Neuron (in vitro differentiated cells): ENCODE results near the gene WNT2.
A peak's percentile ranks its signal among the peaks of the same experiment; 100 is the strongest.

Experiments used
- H2AFZ ChIP-seq: one replicate; pipeline ENCODE4 v1.6.1; 2013; ENCODE audit warnings: low read depth, mild to moderate bottlenecking, inconsistent platforms, low read length, moderate library complexity
- H3K27me3 ChIP-seq: one replicate; pipeline ENCODE4 v1.6.1; 2013; ENCODE audit warnings: low read length; ENCODE audit not compliant: insufficient read depth
- H3K36me3 ChIP-seq: one replicate; pipeline ENCODE4 v1.6.1; 2013; ENCODE audit warnings: low read length; ENCODE audit not compliant: insufficient read depth
- H3K4me1 ChIP-seq: one replicate; pipeline ENCODE4 v1.6.1; 2013; ENCODE audit warnings: low read length; ENCODE audit not compliant: insufficient read depth
- H3K4me3 ChIP-seq: 2 replicates; pipeline ENCODE4 v1.5.1; 2013; ENCODE audit warnings: mild to moderate bottlenecking, low read length, moderate library complexity
- H3K9me3 ChIP-seq: one replicate; pipeline ENCODE4 v1.6.1; 2013; ENCODE audit warnings: low read length

Gene WNT2

GRCh38 chr7:117322741-117323304 is at the start of gene WNT2:
WNT2 (minus strand) TSS chr7:117323058; CDS start chr7:117322989, 69 bp downstream.
- no peaks in the 10 kb centered on the region for H3K36me3 ChIP-seq
- peak within 1 kb of the TSS; percentile 41 for H3K4me3 ChIP-seq
- H3K27me3 ChIP-seq = peaks cover 78% of the 10 kb centered on the region

GRCh38 chr7:117372073-117372472 is 49.2 kb upstream of the WNT2 start:
- Histone ChIP-seq H3K4me3 (no peak overlapping the region), H3K27me3 (no peaks in the 10 kb centered on the region), H2AFZ (no peak overlapping the region), H3K36me3 (no peaks in the 10 kb centered on the region), H3K9me3 (no peaks in the 10 kb centered on the region), H3K4me1 (no peaks in the 10 kb centered on the region)

More at GRCh38 chr7:117322741-117323304, at the start of gene WNT2:
- Histone ChIP-seq H3K4me1 (peaks cover 22% of the 10 kb centered on the region), H3K9me3 (no peaks in the 10 kb centered on the region), H2AFZ (peak within 1 kb of the TSS; percentile 80)

- H3K36me3 ChIP-seq = no peaks in the 10 kb centered on the region
- no peaks in the 10 kb centered on the region for H3K9me3 ChIP-seq
- H3K4me1 ChIP-seq = no peaks in the 10 kb centered on the region
- H3K4me3 ChIP-seq = no peak overlapping the region
- no peak overlapping the region for H2AFZ ChIP-seq
- H3K27me3 ChIP-seq = no peaks in the 10 kb centered on the region
These were observed 41.7 kb upstream of the WNT2 start for GRCh38 chr7:117364339-117365080.

GRCh38 chr7:117362294-117362888 is 39.5 kb upstream of the WNT2 start:
- Histone ChIP-seq H3K36me3 (no peaks in the 10 kb centered on the region), H3K4me1 (no peaks in the 10 kb centered on the region), H3K9me3 (no peaks in the 10 kb centered on the region), H3K4me3 (no peak overlapping the region), H3K27me3 (no peaks in the 10 kb centered on the region), H2AFZ (no peak overlapping the region)

- Histone ChIP-seq H3K4me3 (no peak overlapping the region), H3K36me3 (no peaks in the 10 kb centered on the region), H3K27me3 (no peaks in the 10 kb centered on the region), H2AFZ (no peak overlapping the region), H3K9me3 (no peaks in the 10 kb centered on the region), H3K4me1 (no peaks in the 10 kb centered on the region)
These were observed 27.2 kb upstream of the WNT2 start for GRCh38 chr7:117350027-117350426.

- Histone ChIP-seq H3K4me3 (no peak overlapping the region), H3K36me3 (no peaks in the 10 kb centered on the region), H3K4me1 (no peaks in the 10 kb centered on the region), H2AFZ (no peak overlapping the region), H3K27me3 (no peaks in the 10 kb centered on the region), H3K9me3 (no peaks in the 10 kb centered on the region)
These were observed 26.7 kb upstream of the WNT2 start for GRCh38 chr7:117349570-117349969.

GRCh38 chr7:117347962-117348672 is 25.3 kb upstream of the WNT2 start:
- Histone ChIP-seq H3K36me3 (no peaks in the 10 kb centered on the region), H3K9me3 (no peaks in the 10 kb centered on the region), H3K4me3 (no peak overlapping the region), H3K27me3 (no peaks in the 10 kb centered on the region), H3K4me1 (no peaks in the 10 kb centered on the region), H2AFZ (no peak overlapping the region)

GRCh38 chr7:117347480-117347879 is 24.6 kb upstream of the WNT2 start:
- no peaks in the 10 kb centered on the region for H3K4me1 ChIP-seq
- no peaks in the 10 kb centered on the region for H3K9me3 ChIP-seq
- H2AFZ ChIP-seq = no peak overlapping the region
- H3K4me3 ChIP-seq = no peak overlapping the region
- H3K36me3 ChIP-seq = no peaks in the 10 kb centered on the region
- H3K27me3 ChIP-seq = no peaks in the 10 kb centered on the region

GRCh38 chr7:117346161-117346560 is 23.3 kb upstream of the WNT2 start:
- Histone ChIP-seq H2AFZ (no peak overlapping the region), H3K4me3 (no peak overlapping the region), H3K27me3 (no peaks in the 10 kb centered on the region), H3K9me3 (no peaks in the 10 kb centered on the region), H3K4me1 (no peaks in the 10 kb centered on the region), H3K36me3 (no peaks in the 10 kb centered on the region)

- Histone ChIP-seq H3K9me3 (no peaks in the 10 kb centered on the region), H3K4me3 (no peak overlapping the region), H3K27me3 (peaks cover 3% of the 10 kb centered on the region), H2AFZ (no peak overlapping the region), H3K4me1 (no peaks in the 10 kb centered on the region), H3K36me3 (no peaks in the 10 kb centered on the region)
These were observed 15.2 kb upstream of the WNT2 start for GRCh38 chr7:117338020-117338419.

GRCh38 chr7:117333168-117333567 is 10.3 kb upstream of the WNT2 start:
- Histone ChIP-seq H3K36me3 (no peaks in the 10 kb centered on the region), H3K4me3 (no peak overlapping the region), H3K4me1 (no peaks in the 10 kb centered on the region), H3K27me3 (peaks cover 3% of the 10 kb centered on the region), H3K9me3 (no peaks in the 10 kb centered on the region), H2AFZ (no peak overlapping the region)

- peaks cover 3% of the 10 kb centered on the region for H3K27me3 ChIP-seq
- no peaks in the 10 kb centered on the region for H3K4me1 ChIP-seq
- no peak overlapping the region for H2AFZ ChIP-seq
- no peak overlapping the region for H3K4me3 ChIP-seq
- H3K9me3 ChIP-seq = no peaks in the 10 kb centered on the region
- H3K36me3 ChIP-seq = no peaks in the 10 kb centered on the region
These were observed 9.2 kb upstream of the WNT2 start for GRCh38 chr7:117332031-117332430.

GRCh38 chr7:117325836-117326235 is 3.0 kb upstream of the WNT2 start:
- Histone ChIP-seq H3K9me3 (no peaks in the 10 kb centered on the region), H3K36me3 (no peaks in the 10 kb centered on the region), H3K27me3 (peaks cover 57% of the 10 kb centered on the region), H3K4me3 (no peak overlapping the region), H3K4me1 (peaks cover 22% of the 10 kb centered on the region), H2AFZ (no peak overlapping the region)
